ENCODE data around the gene PDE5A. TPM values are rescaled to one million over a fixed set of nuclear protein-coding genes. Genes with fewer than 3 reads are reported as not detected.

PDE5A gene
- total and polyA plus RNA-seq, 10 of the 15 experiments (the other 5 are each of a cell fraction or from before 2014, with no cell fraction given), result under 0.01 to 3.9 (median 0.26) TPM; not detected in 1

GRCh38 chr4:119625761-119626160 lies 2.8 kb downstream of the PDE5A start:
- no TSS peak for BruUV-seq (replicated peaks)
- in situ Hi-C loops (cut with MboI), result loop anchor here (10.0 kb wide), 2 partner anchors 311 to 641 kb away; no protein-coding TSS in a partner anchor
- WGBS (ENCODE audit: insufficient coverage, insufficient replicate concordance, low lambda C conversion rate, missing lambda C conversion rate), result 0% methylated on average over 2 of the region's 2 CpGs

More at GRCh38 chr4:119625761-119626160, 2.8 kb downstream of the PDE5A start:
- Histone ChIP-seq H4K20me1 (ENCODE audit: control insufficient read depth, insufficient read depth) (no peaks in the 10 kb centered on the region), H3K4me1 (ENCODE audit: control insufficient read depth, insufficient read depth, low read length) (peaks cover 3% of the 10 kb centered on the region), H3K4me2 (ENCODE audit: control insufficient read depth, insufficient read depth) (no peak overlapping the region), H3K36me3 (ENCODE audit: control insufficient read depth in 2 of 2, insufficient read depth in 2 of 2, low read length in 1 of 2) (no peaks in the 10 kb centered on the region), H3K9ac (ENCODE audit: control insufficient read depth, insufficient read depth, low read length) (no peak overlapping the region), H2AFZ (ENCODE audit: control insufficient read depth, low read depth, low read length) (no peak overlapping the region), H3K4me3 (no peak overlapping the region), H3K27ac (ENCODE audit: control insufficient read depth, insufficient read depth) (no peak overlapping the region), H3K9me3 (replicated peaks; ENCODE audit: control insufficient read depth, insufficient read depth, low read length) (no peaks in the 10 kb centered on the region), H3K27me3 (replicated peaks in 1 of 2; ENCODE audit: control insufficient read depth in 2 of 2, insufficient read depth in 2 of 2, low read length in 1 of 2) (peaks cover 3 to 5% of the 10 kb centered on the region in 2 experiments; a peak in 3 of 4 replicates), H3K79me2 (ENCODE audit: control insufficient read depth, insufficient read depth, low read length) (no peaks in the 10 kb centered on the region)
- ATAC-seq, result no peak
- ChIA-PET POLR2A (no interaction called here), CTCF (interaction anchor here (1.2 to 2.2 kb wide), 4 partner anchors 15 to 426 kb away, joined by 3 to 9 read pairs (median 4); no protein-coding TSS in a partner anchor), SMC1A (ENCODE audit: uncharacterized antibody, unreplicated experiment) (interaction anchor here (0.9 to 1.6 kb wide), 3 partner anchors 9 to 13 kb away, joined by 3 to 5 read pairs (median 3); no protein-coding TSS in a partner anchor), RAD21 (ENCODE audit: unreplicated experiment) (interaction anchor here (1.9 kb wide), 1 partner anchor 67 kb away, joined by 10 read pairs; no protein-coding TSS in a partner anchor)
- DNase-seq (ENCODE audit: low read depth, low spot score), result no peak
- TF ChIP-seq RCOR1 (conservative IDR thresholded peaks at IDR 0.05; ENCODE audit: low read depth, low read length) (no peak), RELA (IDR thresholded peaks at IDR 0.05; ENCODE audit: borderline replicate concordance, partially characterized antibody) (no peak), USF1 (IDR thresholded peaks at IDR 0.05; ENCODE audit: borderline replicate concordance, extremely low read length, insufficient read depth, low read depth, low read length) (no peak), PAX5 (IDR thresholded peaks at IDR 0.05; ENCODE audit: borderline replicate concordance, low read depth, low read length) (no peak), MAX (IDR thresholded peaks at IDR 0.05; ENCODE audit: low read depth, low read length) (no peak), IRF5 (IDR thresholded peaks at IDR 0.05; ENCODE audit: borderline replicate concordance) (no peak)
- intact Hi-C loops (cut with micrococcal nuclease; ENCODE audit: unreplicated experiment), result loop anchor here (2.0 kb wide), 1 partner anchor 643 kb away; no protein-coding TSS in a partner anchor
- FAIRE-seq, result no peak

Data from GM12878 (cell line).